Lung microvascular endothelial cell (primary cell): ENCODE results near the gene MUC7. TPM values are rescaled to one million over a fixed set of nuclear protein-coding genes. Genes with fewer than 3 reads are reported as not detected.
"Not testable (repeated sequence)": the region's sequence is repeated elsewhere in the genome, so short reads cannot be mapped to it uniquely, and the experiment has no call there.

Source experiments
- DNase-seq, 2 donors: peaks; one replicate each; pipeline versions ENCODE4 v3.0.0 to v3.0.0-alpha.2; 2010; ENCODE audit warnings: low read depth in 2 of 2
- total RNA-seq: library from RNA; depleted of rRNA; stranded (reverse); fragments of >200 nt; gene quantifications from 2 replicates; pipeline ENCODE4 v1.2.1, GENCODE V29; 2014

MUC7 gene
- total RNA-seq: not detected in 2 replicates

GRCh38 chr4:70471897-70472296 lies at the start of gene MUC7:
TSS of gene MUC7 (plus strand) at chr4:70472197. CDS start at chr4:70474022, 1,825 bp downstream.
- no peak for DNase-seq

DNA sequence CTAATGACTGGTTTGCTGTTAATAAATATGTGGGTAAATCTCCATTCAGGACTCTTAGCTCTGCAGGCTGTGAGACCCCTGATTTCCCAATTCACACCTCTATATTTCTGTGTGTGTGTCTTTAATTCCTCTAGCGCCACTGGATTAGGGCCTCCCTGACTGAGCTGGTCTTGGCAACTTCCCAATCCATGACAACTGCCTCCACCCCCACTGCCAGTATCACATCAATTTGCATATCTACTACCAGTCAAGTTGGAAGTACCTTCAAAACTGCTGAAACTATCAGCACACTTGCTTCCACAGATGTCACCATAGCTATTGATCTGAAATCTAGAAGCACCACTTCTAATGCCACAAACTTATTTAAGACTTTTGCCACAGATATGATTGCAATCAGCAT lies 46.7 kb upstream of the MUC7 start:
- DNase-seq: no peak

DNA sequence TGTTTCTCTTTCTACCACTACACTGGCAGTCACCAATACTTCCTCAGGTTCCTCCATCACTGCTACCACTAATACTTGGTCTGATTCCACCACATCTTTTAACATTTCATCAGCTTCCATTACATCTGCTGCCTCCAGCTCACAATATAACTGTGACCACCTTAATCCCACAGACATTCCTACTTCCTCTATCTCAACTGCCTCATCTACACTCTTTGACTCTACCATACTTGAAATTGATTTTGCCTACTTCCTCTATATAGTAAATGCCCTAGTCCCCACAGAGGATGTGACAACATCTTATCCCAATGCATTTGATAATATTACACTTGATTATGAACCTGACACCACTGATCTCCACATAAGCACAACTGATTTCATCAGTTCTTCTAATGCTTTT lies 45.2 kb upstream of the MUC7 start:
- DNase-seq: no peak

DNA sequence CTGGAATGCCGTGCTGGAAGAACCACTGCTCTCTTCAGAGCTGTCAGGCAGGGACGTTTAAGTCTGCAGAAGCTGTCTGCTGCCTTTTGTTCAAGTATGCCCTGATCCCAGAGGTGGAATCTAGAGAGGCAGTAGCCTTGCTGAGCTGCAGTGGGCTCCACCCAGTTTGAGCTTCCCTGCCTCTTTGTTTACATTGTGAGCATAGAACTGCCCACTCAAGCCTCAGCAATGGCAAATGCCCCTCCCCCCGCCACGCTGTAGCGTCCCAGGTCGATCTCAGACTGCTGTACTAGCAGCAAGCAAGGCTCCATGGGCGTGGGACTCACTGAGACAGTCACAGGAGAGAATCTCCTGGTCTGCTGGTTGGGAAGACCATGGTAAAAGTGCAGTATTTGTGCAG lies 34.8 kb upstream of the MUC7 start:
- DNase-seq: no peak

DNA sequence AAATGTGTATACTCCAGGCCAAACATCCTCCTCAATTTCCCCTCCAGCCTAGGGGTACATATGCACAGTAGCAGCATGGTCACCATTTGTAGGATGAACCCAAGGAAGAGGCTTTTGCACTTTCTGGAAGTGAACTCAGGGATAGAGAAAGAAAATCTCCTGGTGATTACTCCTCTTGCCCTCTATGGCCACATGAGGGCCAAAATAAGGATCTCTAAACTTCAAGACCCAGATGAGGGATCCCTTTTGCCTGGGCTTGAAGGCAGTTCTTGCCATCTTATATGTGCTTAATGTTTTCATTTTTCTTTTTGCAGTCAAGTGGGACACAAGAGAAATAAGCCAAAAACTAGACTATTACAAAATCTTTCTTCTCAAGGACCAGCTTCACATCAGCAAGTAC lies 29.5 kb upstream of the MUC7 start:
- DNase-seq: no peak

DNA sequence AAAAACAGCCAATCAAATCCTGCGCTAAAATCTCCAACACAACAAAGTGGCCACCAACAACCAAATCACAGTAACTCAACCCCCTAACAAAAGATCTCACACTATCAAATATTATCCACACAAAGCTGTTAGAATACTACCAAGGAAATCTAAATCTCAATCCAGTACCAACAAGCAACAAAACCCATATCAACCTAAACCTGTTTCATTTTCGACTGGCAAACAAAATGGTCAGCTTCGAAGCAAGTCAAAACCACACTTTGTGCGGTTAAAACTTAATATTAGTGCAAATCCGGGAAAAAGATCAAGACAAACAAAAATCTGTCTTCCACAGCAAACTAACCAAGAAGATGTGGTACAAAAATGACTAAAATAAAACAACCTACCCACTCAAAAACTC lies 28.7 kb upstream of the MUC7 start:
- no peak for DNase-seq

- DNase-seq: no peak
These were observed 22.8 kb upstream of the MUC7 start for GRCh38 chr4:70449220-70449619.

- DNase-seq: no peak
These were observed 19.1 kb upstream of the MUC7 start for GRCh38 chr4:70452946-70453345.

DNA sequence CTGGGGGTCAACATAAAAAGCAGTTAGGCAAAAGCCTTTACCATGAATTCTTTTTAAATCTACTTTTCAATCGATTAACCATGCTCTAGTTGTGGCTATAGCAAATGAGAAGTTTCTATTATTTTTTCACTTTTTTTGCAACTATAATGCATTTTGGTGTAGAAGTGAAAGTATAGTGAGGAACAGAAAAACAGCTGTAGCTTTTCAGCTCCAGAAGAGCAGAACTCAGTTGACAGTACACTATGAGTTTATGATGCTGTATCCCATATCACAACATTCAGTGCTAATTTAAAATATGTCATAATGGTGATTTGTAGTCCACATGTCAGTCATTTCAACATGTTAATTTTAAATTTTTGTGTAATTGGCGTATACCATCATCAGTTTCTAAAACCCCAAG lies 8.7 kb upstream of the MUC7 start:
- no peak for DNase-seq

- no peak for DNase-seq
These were observed 1.7 kb downstream of the MUC7 start for GRCh38 chr4:70473679-70474078.

DNA sequence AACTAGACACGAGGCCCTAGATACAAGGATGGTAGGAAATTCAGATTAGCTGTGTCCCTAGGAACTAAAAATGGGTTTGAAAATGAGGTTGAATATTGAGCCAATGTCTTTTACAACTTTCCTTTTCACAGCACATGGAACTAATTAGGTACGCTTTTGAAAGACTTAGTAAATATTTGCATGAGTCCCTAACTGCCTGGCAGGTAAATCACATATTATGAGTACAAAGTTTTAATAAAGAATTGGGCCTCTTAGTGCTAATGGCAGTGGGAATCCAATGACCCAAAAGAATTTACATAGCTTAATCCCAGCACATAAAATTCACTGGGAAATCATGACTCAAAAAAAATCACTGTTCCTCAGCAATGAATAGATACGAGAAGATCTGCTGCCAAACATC lies 16.8 kb downstream of the MUC7 start:
- no peak for DNase-seq

DNA sequence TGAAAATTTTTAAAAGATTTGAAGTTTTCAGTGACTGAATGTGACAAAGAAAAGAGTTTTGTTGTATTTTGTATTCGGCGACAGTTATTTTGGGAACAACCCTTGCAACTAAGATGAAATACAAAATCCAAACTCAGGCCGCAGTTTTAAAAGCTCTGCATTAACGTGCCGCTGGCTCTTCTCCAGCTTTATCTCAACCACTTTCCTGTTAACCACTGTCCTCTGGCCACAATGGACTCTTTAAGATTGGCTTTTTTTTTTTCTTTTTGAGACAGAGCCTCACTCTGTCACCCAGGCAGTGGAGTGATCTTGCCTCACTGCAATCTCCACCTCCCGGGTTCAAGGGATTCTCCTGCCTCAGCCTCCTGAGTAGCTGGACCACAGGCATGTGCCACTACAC lies 24.2 kb downstream of the MUC7 start:
- DNase-seq: no peak

DNA sequence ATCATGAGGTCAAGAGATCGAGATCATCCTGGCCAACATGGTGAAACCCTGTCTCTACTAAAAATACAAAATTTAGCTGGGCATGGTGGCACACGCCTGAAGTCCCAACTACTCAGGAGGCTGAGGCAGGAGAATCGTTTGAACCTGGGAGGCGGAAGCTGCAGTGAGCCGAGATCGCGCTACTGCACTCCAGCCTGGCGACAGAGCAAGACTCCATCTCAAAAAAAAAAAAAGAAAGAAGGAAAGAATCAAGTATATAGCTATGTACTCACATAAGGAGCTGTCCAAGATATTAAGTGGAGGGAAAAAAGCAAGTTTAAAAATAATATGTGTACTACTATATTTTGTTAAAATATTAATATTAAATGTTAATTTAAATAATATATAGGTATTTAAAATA lies 29.8 kb downstream of the MUC7 start:
- DNase-seq: not testable (repeated sequence)

DNA sequence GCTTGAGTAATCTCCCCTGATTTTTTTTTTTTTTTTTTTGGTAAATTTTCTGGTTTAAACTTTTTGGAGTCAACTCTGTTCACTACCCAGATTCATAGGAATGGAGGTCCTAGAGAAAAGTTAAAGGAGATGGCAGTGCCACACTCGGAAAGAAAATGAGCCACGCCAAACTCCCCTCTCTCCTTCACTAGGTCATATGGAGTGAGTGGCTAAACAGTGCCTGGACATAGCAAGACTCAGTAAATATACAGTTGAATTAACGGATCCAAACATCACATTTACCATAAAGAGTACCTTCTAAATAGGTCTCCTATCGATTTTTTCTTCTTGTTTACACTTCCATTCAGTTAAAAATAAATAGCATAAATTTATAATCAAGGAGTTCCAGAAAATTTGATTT lies 32.7 kb downstream of the MUC7 start:
- DNase-seq: no peak

DNA sequence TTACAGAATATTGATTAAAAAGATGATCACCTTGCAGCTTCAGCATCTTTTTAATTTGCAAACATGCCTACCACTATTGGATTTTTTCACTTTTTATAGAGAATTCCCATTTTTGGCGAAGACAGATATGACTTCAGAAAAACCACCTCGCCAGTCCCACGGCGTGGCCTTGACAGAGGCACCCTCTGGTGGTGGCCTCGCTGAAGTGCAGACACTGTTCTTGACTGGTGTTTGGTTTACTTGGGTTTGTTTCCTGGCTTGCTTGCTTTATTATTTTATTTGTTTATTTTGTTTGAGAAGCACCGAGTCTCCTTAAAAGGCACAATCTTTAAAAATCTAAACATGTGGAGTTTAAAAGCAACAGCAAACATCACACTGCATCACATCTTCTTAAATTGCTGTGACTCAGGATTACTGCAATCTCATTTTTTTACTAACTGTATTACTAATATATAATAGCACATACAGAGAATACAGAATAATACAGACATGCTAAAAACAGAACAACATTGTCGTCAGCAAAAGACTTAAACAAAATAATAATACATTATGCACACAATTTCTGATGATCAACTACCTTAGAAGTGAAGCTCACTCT lies 33.3 kb downstream of the MUC7 start:
- peak; percentile 64 to 72 for DNase-seq

- DNase-seq: no peak
These were observed 36.8 kb downstream of the MUC7 start for GRCh38 chr4:70508801-70509200.

DNA sequence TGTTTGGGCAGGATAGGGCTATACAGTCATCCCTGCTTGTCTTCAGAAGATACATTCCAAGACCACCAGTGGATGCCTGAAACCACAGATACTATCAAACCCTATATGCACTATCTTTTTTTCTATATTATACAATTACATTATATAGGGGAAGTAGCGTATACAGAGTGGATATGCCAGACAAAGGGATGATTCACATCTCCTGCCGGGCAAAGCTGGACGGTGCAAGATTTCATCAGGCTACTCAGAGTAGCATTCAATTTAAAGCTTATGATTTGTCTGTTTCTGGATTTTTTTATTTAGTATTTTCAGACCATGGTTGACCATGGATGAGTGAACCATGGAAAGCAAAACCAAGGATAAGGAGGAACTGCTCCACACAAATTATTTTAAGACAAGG lies 39.4 kb downstream of the MUC7 start:
- DNase-seq: no peak

DNA sequence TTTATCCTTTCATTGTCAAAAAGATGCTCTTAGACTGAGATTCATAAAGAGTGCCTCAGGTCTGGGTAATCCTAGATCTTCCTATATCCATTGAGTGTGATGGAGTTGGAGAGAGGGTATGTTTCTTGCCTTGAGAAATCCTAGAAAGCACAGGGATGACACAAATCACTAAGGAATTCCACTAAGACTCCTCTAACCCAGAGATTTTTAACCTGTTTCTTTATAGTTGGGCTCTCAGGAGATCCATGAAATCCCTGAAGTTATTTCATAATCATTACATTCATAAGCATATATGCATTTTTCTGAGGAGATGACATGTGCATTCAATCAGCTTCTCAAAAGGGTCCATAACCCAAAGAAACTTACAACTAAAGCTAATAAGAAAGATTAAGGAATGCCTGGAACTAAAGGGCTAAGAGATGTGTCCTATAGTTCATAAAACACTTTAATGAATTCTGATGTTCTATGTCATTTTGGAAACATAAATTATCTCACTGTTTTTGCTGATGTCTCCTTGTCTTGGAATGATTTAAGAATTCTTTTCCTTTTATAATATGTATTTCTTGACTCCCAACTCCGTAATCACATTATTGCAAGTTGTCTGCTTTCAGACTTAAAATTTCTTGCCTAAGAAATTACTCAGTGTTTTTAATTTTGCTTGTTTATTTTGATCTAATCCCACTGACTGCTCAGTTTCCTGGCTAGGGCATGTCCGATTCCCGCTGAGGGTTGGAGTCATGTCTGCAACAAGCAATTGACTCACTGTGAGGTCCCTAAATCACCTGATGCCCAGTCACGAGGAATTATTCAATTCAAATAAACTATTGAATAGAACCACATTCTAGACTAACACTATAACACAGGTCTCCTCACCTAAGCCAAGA lies 43.6 kb downstream of the MUC7 start:
- no peak for DNase-seq

DNA sequence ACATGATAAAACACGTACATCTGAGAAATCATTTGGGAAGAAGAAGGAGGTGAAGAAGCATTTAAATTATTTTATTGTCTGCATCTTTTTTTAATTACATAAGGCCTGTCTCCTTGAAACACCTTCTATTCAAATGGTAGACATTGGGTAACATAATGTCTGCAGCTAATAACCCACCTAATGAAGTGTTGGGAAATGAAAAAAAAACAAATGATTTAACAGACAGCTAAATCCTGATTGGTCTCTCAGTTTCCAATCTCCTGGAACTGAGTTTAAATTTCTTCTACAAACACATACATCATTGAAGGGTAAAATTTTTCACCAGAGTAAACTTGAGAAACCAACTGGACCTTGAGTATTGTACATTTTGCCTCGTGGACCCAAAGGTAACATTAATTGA lies 46.3 kb downstream of the MUC7 start, which contains the start of gene AMTN:
TSS of gene AMTN (plus strand) at position 301 of the 400 bp plus-strand sequence. CDS start 209 bp downstream, outside the sequence.
- no peak for DNase-seq

DNA sequence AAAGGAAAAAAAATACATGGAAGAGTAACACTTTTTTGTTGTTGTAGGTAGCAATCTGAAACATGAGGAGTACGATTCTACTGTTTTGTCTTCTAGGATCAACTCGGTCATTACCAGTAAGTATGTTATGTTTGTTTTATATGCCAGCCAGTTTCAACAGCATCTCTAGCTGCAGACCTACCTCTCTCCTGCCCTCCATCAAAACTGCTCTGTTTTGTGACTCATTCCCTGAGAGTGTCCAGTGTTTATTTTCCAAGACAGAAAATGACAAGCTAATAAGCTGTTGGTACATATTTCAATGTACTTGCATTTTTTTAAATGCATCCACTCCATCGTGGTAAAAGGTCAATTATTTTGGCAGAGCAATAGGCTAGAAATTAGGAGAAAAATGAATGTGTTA lies 46.7 kb downstream of the MUC7 start:
- DNase-seq: no peak

DNA sequence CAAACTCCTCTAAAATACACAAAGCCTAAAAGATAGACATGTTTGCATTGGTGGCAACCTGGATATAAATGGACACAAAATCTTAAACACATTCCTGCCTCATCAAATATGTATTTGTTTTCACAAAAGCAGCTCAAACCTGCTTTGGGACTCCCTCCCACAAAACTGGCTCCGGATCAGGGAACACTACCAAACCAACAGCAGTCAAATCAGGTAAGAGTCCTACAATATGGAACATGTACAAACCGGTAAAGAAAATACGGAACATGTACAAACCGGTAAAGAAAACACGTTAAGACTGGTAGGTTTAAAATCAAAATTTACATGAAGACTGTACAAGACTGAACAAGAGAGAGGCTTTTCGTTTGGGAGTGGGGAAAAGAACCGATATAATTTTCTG lies 50.6 kb downstream of the MUC7 start:
- DNase-seq: no peak

DNA sequence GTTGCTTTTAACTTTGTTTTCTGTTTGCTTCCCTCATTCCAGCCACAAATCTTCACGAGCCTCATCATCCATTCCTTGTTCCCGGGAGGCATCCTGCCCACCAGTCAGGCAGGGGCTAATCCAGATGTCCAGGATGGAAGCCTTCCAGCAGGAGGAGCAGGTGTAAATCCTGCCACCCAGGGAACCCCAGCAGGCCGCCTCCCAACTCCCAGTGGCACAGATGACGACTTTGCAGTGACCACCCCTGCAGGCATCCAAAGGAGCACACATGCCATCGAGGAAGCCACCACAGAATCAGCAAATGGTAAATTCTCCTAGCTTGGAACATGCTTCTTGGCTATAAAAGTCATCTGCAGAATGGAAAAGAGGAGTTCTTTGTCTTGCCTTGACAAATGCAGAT lies 59.0 kb downstream of the MUC7 start:
- DNase-seq: no peak

GRCh38 chr4:70531981-70532380 lies 60.0 kb downstream of the MUC7 start:
- DNase-seq: no peak
